GM21737 (cell line): ENCODE data around the gene TBC1D7.

Experiments used
- ATAC-seq: cut with Tn5 transposase; IDR thresholded peaks from one replicate; pipeline ENCODE4 v1.9.1; 2021; ENCODE audit warnings: mild to moderate bottlenecking, moderate library complexity; ENCODE audit not compliant: unreplicated experiment

The TBC1D7 gene

DNA sequence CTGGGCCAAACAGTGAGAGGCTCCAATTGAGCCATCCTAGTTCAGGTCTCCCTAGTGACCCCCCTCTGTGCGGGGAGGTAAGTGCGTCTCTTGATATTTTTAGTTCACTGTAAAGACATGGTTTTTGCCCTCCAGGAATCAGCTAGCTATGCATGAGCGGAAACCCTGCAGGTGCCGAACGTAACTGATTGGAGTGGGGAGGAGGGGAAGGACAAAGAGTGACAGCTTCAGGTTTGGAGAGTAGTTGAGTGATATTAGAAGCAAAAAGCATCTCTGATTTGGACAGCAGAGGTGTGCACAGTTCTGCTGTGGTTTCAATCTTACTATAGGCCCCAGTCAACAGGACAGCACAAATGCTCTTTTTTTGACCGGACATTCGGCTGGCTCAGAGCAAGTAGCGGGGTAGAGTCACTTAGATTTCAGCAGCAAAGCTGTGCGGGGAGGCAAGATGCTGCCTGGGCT lies 31.8 kb downstream of the TBC1D7 start:
- ATAC-seq: peak; percentile 45

DNA sequence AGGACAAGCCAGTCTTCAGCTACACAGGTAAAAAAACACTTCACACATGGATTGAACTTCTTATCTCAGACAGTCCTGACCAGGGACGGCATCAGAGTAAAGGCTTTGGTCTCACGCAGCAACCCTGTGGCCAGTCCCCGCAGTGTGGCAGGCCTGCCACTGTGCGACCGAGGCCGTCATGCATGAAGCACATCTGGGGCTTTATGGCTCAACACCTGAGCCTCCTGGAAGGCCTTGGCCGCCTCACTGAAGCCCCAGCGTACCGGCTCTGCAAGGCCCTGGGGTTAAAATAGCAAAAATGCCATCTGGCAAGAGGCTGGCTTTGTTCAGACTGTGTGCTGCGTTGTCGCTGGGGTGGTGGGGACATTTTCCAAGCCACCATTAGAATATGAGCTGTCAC lies 32.8 kb downstream of the TBC1D7 start:
- no peak for ATAC-seq

DNA sequence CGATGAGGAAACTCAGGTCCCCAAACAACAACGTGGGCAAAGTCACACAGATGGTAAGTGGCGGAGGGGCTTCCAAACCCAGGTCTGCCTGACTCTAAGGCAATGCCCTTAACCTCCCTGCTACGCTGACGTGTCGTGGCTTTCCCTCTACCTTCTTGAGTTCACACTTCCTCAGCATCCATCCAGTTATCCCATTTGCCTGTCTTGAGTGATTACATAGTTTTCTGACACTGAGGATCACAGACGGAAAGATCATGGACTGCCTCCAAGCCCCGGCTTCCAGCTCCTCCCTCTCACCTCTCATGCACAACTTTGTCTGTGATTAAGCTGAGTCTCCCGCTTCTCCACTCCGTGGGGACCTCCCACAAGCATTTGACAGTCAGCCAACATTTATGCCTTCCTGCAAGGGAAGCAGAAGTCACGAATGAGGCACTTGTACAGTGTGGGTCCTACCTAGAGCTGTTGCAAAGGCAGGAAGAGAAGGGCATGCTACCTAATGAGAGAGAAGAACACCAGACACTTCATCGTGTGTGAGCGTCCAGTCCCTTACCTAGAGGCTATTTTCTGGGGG lies 33.8 kb downstream of the TBC1D7 start:
- ATAC-seq: no peak

DNA sequence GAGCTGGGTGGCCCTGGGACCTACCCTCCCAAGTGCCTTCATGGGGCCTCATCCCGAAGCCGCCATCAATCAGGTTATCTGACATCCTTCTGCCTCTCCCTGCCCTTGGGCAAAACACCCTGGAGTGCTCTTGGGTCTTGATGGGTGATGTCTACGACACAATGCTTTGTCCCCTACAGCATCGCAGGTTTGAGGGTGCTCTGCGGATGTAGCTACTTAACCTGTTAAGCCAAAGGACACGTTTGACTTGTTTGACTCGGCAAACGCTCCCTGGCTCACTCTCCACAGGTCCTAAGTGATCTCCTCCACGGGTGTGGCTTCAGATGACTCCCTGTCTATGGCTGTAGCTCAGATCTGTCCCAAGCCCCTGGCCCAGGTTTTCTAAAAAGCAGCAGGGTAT lies 35.6 kb downstream of the TBC1D7 start:
- ATAC-seq: no peak

DNA sequence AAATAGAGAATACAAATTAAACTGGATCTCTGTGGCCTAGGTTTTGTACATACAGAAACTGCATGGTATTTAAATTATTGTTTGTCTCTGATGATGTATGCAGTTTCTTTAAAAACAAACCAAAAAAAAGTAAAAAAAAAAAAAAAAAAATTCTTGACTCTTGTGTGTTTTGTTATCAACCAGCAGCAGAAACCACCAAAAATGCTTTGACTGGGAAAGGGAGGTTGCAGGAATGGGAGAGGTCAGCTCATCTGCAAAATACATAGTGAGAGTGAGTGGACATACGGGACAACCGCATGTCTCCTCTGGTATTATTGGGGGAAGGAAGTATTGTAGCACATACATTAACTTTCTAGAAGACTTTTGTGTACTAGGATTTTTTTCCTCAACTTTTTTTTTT lies 38.0 kb downstream of the TBC1D7 start:
- ATAC-seq: no peak

DNA sequence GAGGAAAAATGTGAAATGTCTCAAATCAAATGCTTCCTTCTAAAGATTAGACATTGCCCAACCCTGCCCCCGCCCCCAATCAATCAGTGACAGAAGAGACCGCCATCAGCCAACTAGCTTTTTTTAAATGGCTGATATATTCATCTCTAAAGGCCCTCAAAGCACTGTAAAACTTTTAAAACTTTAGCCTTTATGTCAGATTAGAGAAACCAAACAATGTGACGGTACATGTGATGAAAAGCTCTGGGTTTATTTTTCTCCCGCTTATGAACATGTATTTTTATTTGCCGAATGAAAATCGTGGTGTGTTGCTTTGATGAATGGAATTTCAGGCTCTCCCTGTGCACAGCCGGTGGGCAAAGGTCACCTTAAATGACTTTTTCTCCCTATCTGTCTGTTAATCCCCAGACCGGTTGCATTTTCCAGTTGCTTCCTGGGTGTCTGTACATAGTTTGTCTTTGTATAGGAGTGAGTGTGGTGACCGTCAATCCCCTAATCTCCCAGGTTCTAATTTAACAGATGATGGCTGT lies 38.5 kb downstream of the TBC1D7 start:
- no peak for ATAC-seq

DNA sequence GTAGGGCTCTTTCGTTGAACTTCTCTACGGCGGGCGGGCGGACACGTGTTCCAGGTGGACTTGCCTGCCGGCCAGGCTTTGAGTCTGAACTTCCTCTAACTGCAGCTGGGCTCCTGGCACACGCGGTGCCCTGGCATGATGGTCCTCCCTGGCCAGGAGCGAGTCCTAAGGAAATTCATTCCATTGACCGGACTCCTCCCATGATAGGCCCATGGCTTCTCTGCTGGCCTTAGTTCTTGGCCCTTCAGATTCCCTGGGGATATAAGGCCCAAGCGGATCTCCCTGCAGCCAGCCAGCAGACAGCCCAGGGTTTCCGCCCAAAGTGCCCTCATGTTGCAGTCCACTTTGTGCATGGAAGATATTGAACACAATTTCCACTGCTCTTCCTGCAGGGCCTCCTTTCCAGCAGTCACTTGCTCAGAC lies 39.4 kb downstream of the TBC1D7 start:
- ATAC-seq: no peak

DNA sequence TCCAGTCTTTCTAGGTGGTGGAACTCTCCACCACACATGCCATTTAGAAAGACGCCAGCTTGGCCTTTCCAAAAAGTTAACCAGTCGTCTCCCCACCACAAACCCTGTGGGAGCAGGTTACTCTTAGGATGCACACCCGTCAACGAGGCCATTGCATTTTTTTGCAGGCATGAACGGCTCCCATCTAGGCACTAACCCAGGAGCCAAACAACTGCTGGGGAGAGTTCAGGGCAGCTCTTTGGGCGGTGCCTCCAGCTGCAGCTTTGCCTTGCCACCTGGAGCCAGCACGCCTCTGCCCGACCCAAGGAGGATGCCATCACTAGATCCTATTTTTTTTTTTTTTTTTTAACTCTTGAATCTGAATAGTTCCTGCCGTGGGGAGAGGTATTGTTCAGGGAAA lies 39.9 kb downstream of the TBC1D7 start:
- ATAC-seq: no peak

DNA sequence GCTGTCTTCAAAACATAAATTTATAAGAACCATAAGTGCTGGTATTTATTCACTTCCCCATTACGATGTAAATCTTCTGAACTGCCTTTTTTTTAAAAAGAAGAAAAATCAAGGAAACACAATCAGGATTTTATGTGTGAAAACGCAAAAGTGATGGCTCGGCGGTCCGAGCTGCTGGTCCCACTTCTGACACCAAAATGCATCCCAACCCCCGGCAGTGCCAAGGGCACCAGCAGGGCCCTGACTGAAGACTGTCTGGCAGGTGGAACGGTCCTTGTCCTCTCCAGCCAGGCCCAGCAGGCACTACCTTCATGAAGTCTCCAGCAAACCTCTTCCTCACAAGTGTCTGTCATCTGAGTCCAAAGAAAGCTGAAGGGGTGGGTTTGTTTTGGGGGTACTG lies 41.2 kb downstream of the TBC1D7 start:
- no peak for ATAC-seq

DNA sequence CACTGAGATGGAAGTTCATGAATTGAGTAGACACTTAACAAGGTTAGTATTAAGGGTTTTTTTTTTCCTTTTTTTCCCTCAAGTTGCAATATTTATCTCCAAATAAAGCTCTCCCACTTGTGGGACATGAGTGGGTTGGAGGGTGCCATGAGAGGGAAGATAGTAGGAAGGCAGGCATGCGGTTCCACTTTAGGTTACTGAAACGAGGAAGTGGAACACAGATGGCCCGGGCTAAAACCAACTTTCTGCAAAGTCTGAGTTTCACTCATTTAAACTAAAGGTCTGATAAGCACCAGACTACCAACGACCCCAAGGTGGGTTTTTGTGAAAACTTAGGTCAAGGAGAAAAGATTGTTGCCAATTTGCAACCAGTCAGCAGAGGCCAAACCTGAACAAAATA lies 42.2 kb downstream of the TBC1D7 start:
- ATAC-seq: no peak

DNA sequence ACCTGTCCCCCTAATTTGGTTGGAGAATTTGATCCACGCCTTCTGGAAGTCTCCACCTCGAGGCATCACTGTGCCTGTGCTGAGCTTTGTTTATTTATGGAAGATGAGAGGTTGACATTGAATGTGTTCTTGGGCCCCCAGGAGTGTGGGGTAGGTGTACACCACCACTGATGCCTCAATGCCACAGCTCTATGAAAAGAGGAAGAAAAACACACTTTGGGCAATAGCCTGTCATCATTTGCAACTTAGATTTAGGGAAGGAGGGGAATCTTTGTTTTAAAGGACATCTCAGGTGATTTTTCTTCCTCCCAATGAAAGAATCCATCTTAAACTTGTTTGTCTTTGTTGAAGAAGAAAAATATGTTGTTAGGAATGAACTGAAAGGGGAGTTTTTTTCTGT lies 42.6 kb downstream of the TBC1D7 start:
- no peak for ATAC-seq

DNA sequence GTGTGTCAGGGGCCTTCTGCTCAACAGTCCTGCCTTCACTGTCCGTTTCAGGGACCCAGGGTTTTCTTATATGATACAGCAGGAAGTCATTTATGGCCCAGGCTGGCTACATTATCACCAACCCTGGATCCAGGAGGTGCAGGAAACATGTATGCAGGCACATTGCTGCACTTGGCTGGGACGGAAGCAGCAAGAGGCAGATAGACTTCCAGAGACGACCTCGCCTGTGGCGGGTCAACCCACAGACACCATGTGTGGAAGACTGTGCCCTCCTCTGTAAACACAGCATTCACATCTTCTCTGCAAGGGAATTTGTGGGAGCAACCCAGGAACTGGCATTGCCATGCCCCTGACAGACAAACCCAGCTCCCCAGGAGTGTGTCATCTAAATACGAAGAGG lies 43.7 kb downstream of the TBC1D7 start:
- ATAC-seq: no peak

DNA sequence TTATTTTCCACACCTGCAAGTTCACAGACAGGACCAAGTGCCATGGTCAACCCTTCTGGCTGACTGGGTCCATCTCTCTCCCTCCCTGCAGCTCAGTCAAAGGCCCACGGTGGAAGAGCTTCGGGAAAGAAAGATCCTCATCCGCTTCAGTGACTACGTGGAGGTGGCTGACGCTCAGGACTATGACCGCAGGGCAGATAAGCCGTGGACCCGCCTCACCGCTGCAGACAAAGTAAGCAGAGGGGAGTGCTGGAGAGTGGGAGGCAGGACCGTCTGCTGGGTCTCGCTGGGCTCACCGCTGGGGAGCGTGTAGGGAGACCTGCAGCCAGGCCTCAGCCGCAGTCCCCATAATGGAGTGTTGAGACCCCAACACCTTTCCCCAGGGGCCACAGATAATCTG lies 45.0 kb downstream of the TBC1D7 start:
- ATAC-seq: no peak

DNA sequence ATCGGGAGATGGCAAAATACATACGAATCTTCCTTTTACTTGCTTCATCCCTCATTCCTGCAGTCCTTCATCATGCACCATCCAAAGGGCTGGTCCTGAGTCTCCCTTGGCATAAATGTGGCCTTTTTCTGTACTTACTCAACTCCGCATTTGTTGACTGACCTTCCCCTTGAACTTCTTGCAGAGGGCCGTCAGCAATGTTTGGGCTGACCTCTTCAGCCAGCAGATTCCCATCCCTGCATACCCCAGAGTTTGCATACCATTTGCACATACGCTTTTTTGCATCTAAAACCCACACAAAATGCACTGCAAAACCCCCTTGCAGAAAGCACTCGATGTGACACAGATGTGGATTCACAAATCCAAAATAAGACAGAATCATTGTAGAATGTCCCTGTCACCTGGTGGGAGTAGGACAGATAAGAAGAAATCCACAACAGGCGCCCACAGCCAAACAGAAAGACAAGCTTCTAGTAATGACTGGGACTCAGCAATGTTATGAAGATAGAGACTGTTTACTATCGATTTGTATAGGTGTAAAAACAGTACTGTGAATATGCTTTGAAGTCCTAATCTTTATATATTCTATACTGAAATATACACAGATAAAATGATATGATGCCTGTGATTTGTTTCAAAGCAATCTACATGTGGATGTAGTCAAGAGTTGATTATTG lies 45.8 kb downstream of the TBC1D7 start:
- ATAC-seq: no peak

DNA sequence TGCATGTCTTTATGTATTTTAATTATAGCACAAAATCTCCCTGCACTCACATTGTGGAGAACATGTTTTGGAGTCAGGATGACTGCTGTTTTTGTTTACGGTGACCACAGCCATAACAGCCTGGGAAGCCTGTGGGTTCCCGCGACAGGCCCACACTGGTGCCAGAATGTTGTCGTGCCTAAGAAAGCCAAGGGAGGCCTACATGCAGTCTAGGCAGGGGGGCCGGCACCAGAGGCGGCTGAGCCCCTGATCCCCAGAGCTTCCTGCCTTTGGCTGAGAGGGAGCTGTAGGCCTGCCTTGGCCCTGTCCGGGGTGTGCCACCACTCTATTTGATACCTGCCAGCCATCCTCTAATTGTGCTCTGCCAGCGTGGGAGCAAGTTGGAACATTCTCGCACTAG lies 46.7 kb downstream of the TBC1D7 start:
- no peak for ATAC-seq

DNA sequence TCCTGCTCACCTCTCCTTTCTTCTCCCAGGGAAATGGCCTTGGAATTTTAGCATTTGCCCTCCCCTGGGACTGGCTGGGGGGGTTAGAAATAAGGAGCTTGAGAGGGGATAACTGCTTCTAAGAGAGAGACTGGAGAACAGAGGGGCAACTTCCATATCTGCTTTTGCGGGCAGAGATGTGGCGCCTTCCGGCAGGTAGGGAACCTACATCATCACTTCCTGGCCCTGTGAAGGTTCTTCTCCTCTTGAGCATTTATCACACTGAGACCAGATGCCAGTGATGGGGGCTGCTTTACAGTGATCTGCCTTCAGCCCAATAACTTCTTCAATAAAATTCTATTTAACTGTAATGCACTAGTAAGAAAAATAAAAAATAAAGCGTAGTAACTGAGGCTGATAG lies 48.1 kb downstream of the TBC1D7 start:
- no peak for ATAC-seq

DNA sequence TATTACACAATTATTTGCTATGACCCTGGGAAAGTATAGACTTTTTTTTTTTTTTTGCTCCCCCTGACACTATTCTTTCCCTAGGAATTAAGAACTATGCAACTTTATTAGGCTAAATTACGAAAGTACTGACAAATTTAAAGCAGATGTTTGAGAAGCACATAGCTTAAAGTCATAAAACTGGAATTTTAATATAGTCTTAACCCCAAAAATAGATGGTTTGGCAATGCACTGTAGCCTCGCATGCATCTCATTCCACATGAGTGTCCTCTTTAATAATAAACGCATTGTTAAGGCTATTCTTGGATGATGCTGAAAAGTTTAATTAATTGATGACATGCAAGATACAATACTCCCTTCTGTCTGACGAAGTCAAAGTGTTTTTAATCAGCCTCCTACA lies 49.3 kb downstream of the TBC1D7 start:
- ATAC-seq: no peak

DNA sequence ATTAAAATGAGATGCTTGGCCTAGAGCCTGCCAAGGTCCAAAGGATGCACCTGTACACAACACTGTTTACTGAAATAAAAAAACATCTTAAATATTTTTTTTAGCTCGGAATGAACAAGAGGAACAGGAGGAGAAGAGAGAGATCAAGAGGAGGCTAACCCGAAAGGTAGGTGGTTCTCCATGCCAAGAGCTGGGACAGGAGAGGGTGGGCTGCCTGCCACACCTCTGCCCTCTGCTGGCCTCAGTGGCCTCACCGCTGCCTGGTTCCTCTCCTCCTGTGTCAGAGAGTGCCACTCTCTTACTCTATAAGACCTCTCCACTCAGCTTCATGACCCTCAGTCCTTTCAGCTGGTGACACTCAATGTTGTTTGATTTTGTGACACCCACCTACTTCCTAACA lies 50.2 kb downstream of the TBC1D7 start:
- no peak for ATAC-seq

DNA sequence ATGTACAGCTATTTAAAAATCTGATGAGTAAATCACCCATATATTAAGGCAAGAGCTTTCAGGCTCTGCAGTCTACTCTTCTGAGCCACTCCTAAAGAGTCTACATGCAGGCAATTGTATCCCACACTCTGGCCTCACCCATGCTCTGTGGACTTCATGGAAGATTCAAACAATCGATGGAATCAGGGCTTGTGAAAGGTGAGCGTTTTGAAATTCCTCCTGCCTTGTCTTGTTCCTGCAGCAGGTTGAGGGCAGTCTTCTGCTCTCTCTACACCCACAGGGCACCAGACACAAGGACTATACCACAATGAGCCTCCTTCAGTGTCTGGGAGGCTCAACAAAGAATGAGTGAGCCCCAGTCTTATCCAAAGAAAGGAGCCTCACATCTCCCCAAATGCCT lies 51.1 kb downstream of the TBC1D7 start:
- no peak for ATAC-seq

DNA sequence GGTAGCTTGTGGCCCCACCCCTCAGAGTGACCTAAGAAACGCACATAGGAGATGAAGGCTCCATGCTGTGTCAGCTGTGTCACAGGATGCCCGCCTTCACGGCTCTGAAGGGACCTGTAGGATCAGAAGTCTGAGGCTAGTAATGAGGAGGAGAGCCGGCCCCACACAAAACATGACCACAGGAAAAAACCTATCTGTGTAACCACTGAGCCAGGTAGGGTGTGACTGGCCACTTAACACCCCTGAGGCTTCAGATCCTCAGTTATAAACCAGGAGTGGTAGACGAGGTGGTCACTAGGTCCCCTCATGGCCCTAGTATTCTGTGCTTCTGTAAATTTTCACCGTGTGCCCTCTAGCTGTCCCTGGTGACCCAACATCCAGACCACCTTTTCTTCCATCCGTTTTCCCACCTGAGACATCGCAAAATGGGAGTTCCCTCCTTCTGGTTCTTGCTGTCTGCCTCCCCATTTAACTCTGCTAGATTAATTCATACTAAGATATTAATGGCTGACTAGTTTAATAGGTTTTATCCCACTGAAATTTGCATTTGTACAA lies 52.8 kb downstream of the TBC1D7 start:
- ATAC-seq: no peak

DNA sequence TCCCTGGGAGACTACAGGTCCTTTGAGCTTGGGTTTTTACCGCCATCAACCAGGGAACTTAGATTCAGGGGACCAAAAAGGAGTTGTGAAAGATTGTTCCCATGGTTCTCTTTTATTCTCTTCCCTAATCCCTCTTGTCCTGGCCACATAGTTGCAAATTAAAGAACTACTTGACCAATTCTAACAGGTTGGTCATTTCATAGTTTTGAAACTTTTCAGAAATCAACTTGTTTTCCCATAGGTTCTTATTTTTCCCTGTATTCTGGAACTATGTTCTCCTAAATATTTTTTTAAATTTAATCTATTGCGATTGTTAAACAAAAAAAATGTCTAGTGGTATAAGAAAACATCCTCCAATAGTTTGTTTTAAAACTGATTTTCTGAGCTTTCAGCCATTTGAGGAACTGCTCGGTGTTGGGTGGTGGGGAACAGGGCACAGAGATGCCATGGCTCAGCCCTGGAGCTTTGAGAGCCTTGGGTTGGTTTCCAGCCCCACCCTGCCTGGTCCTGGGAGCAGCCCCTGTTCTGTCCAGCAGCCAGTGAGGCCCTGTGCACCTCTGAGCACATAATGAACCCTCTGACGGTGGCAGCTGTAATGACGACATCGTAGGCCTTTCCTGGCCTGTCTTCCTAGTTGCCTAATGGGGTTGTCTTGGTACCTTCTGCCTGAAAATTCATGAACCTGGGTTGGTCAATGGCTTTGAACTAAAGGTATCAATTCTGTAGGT lies 53.5 kb downstream of the TBC1D7 start:
- no peak for ATAC-seq
